GM03348 (cell line): ENCODE data around the gene ELF5.

Source experiments
- DNase-seq: peaks from one replicate; pipeline ENCODE4 v3.0.0; 2012; ENCODE audit warnings: low spot score

The ELF5 gene

GRCh38 chr11:34454308-34455032 is 59.1 kb downstream of the ELF5 start:
- no peak for DNase-seq

- no peak for DNase-seq
Measured at GRCh38 chr11:34451053-34451452, 62.5 kb downstream of the ELF5 start.

GRCh38 chr11:34449013-34449412 is 64.6 kb downstream of the ELF5 start:
- no peak for DNase-seq

GRCh38 chr11:34448223-34448994 is 65.2 kb downstream of the ELF5 start:
- DNase-seq, result no peak

- DNase-seq, result no peak
Measured at GRCh38 chr11:34447044-34447443, 66.5 kb downstream of the ELF5 start.

GRCh38 chr11:34446386-34446785 is 67.2 kb downstream of the ELF5 start:
- no peak for DNase-seq

GRCh38 chr11:34445956-34446355 is 67.6 kb downstream of the ELF5 start:
- no peak for DNase-seq

GRCh38 chr11:34444428-34444827 is 69.2 kb downstream of the ELF5 start:
- no peak for DNase-seq

- no peak for DNase-seq
Measured at GRCh38 chr11:34443136-34443535, 70.5 kb downstream of the ELF5 start.

GRCh38 chr11:34441814-34442213 is 71.8 kb downstream of the ELF5 start:
- no peak for DNase-seq

- no peak for DNase-seq
Measured at GRCh38 chr11:34439610-34440198, 73.9 kb downstream of the ELF5 start.

- DNase-seq, result peak; percentile 99
Measured at GRCh38 chr11:34438529-34439507, 74.8 kb downstream of the ELF5 start, which contains the start of gene CAT. TSS of gene CAT (plus strand) at chr11:34438934. CDS start at chr11:34439014, 80 bp downstream.

- DNase-seq, result no peak
Measured at GRCh38 chr11:34437224-34438125, 76.1 kb downstream of the ELF5 start.

GRCh38 chr11:34433899-34434298 is 79.7 kb downstream of the ELF5 start:
- no peak for DNase-seq

- no peak for DNase-seq
Measured at GRCh38 chr11:34432822-34433221, 80.8 kb downstream of the ELF5 start.

- DNase-seq, result no peak
Measured at GRCh38 chr11:34431979-34432378, 81.6 kb downstream of the ELF5 start.
